Measurements from ENCODE around the gene ARHGEF11. TPM values are rescaled to one million over a fixed set of nuclear protein-coding genes. Genes with fewer than 3 reads are reported as not detected.

Gene ARHGEF11
- total and polyA plus RNA-seq, 9 of the 15 experiments (the other 6 are each of a cell fraction or from before 2014, with no cell fraction given): 0.14 to 15.5 (median 9.0) TPM

DNA sequence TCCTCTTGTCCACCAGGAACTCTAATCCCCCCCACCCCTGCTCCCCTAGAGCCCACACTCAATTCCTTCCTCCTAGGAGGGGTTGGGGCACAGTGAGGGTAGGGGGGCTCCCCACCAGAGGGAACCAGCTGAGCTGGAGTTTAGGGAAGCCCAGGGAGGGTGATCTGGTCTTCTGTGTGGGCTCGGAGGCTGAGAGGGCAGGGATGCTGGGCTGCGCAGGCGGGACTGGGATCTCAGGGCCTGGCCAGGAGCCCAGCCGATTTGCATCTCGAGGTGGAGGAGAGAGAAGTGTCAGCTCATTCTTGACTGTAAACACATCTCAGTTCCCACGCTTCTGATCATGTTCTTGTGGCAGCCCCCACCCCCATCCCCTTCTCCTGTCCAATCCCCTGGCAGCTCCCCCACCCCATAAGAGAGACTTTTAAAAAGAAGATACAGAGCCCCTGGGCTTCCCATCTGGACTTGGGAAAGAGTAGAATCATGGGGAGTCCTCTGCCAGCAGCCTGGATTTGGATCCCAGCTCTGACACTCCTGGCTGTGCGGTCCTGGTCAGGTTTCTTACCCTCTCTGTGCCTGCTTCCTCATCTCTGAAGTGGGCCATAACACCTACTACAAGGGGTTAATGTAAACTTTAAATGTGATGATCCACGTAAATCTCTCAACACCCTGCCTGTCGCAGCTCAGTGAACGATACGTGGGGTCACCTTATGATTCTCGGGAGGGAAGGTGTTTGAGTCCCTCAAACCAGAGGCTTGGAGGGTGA is 145.4 kb downstream of the ARHGEF11 start (continued):
- TF ChIP-seq, protein P1, sequence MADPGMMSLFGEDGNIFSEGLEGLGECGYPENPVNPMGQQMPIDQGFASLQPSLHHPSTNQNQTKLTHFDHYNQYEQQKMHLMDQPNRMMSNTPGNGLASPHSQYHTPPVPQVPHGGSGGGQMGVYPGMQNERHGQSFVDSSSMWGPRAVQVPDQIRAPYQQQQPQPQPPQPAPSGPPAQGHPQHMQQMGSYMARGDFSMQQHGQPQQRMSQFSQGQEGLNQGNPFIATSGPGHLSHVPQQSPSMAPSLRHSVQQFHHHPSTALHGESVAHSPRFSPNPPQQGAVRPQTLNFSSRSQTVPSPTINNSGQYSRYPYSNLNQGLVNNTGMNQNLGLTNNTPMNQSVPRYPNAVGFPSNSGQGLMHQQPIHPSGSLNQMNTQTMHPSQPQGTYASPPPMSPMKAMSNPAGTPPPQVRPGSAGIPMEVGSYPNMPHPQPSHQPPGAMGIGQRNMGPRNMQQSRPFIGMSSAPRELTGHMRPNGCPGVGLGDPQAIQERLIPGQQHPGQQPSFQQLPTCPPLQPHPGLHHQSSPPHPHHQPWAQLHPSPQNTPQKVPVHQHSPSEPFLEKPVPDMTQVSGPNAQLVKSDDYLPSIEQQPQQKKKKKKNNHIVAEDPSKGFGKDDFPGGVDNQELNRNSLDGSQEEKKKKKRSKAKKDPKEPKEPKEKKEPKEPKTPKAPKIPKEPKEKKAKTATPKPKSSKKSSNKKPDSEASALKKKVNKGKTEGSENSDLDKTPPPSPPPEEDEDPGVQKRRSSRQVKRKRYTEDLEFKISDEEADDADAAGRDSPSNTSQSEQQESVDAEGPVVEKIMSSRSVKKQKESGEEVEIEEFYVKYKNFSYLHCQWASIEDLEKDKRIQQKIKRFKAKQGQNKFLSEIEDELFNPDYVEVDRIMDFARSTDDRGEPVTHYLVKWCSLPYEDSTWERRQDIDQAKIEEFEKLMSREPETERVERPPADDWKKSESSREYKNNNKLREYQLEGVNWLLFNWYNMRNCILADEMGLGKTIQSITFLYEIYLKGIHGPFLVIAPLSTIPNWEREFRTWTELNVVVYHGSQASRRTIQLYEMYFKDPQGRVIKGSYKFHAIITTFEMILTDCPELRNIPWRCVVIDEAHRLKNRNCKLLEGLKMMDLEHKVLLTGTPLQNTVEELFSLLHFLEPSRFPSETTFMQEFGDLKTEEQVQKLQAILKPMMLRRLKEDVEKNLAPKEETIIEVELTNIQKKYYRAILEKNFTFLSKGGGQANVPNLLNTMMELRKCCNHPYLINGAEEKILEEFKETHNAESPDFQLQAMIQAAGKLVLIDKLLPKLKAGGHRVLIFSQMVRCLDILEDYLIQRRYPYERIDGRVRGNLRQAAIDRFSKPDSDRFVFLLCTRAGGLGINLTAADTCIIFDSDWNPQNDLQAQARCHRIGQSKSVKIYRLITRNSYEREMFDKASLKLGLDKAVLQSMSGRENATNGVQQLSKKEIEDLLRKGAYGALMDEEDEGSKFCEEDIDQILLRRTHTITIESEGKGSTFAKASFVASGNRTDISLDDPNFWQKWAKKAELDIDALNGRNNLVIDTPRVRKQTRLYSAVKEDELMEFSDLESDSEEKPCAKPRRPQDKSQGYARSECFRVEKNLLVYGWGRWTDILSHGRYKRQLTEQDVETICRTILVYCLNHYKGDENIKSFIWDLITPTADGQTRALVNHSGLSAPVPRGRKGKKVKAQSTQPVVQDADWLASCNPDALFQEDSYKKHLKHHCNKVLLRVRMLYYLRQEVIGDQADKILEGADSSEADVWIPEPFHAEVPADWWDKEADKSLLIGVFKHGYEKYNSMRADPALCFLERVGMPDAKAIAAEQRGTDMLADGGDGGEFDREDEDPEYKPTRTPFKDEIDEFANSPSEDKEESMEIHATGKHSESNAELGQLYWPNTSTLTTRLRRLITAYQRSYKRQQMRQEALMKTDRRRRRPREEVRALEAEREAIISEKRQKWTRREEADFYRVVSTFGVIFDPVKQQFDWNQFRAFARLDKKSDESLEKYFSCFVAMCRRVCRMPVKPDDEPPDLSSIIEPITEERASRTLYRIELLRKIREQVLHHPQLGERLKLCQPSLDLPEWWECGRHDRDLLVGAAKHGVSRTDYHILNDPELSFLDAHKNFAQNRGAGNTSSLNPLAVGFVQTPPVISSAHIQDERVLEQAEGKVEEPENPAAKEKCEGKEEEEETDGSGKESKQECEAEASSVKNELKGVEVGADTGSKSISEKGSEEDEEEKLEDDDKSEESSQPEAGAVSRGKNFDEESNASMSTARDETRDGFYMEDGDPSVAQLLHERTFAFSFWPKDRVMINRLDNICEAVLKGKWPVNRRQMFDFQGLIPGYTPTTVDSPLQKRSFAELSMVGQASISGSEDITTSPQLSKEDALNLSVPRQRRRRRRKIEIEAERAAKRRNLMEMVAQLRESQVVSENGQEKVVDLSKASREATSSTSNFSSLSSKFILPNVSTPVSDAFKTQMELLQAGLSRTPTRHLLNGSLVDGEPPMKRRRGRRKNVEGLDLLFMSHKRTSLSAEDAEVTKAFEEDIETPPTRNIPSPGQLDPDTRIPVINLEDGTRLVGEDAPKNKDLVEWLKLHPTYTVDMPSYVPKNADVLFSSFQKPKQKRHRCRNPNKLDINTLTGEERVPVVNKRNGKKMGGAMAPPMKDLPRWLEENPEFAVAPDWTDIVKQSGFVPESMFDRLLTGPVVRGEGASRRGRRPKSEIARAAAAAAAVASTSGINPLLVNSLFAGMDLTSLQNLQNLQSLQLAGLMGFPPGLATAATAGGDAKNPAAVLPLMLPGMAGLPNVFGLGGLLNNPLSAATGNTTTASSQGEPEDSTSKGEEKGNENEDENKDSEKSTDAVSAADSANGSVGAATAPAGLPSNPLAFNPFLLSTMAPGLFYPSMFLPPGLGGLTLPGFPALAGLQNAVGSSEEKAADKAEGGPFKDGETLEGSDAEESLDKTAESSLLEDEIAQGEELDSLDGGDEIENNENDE (IDR thresholded peaks at IDR 0.05; ENCODE audit: low read depth, low read length): no peak
- TF ChIP-seq, protein P2, sequence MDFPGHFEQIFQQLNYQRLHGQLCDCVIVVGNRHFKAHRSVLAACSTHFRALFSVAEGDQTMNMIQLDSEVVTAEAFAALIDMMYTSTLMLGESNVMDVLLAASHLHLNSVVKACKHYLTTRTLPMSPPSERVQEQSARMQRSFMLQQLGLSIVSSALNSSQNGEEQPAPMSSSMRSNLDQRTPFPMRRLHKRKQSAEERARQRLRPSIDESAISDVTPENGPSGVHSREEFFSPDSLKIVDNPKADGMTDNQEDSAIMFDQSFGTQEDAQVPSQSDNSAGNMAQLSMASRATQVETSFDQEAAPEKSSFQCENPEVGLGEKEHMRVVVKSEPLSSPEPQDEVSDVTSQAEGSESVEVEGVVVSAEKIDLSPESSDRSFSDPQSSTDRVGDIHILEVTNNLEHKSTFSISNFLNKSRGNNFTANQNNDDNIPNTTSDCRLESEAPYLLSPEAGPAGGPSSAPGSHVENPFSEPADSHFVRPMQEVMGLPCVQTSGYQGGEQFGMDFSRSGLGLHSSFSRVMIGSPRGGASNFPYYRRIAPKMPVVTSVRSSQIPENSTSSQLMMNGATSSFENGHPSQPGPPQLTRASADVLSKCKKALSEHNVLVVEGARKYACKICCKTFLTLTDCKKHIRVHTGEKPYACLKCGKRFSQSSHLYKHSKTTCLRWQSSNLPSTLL (IDR thresholded peaks at IDR 0.05): no peak
- TF ChIP-seq SMAD2 (IDR thresholded peaks at IDR 0.05; ENCODE audit: low read depth, low read length) (no peak), ZBTB9 (CRISPR knock-in tag; IDR thresholded peaks at IDR 0.05) (no peak), ZNF124 (CRISPR knock-in tag; IDR thresholded peaks at IDR 0.05) (no peak), CHCHD3 (CRISPR knock-in tag; IDR thresholded peaks at IDR 0.05) (no peak), ZNF263 (CRISPR knock-in tag; IDR thresholded peaks at IDR 0.05; ENCODE audit: borderline replicate concordance) (no peak), KDM1A (IDR thresholded peaks at IDR 0.05) (peak in 1 of 2 experiments; percentile 21; a peak in 1 of 4 replicates), RCOR1 (IDR thresholded peaks at IDR 0.05; ENCODE audit: borderline replicate concordance in 1 of 2, low read depth in 2 of 2, low read length in 2 of 2) (0 out of 4 replicates have a peak, but pooled peaks of 1 of the 2 experiments have one; percentile 5)
- TF ChIP-seq, protein P3, sequence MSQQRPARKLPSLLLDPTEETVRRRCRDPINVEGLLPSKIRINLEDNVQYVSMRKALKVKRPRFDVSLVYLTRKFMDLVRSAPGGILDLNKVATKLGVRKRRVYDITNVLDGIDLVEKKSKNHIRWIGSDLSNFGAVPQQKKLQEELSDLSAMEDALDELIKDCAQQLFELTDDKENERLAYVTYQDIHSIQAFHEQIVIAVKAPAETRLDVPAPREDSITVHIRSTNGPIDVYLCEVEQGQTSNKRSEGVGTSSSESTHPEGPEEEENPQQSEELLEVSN (IDR thresholded peaks at IDR 0.05; ENCODE audit: borderline replicate concordance in 1 of 2, extremely low read depth in 1 of 2, insufficient read depth in 1 of 2, insufficient read length in 1 of 2, low read depth in 1 of 2, low read length in 1 of 2, poor library complexity in 1 of 2, severe bottlenecking in 1 of 2): peak in 1 of 2 experiments; percentile 8

All from K562 (cell line).